ENCODE data around the gene ZNF70.
"Not testable (repeated sequence)": the region's sequence is repeated elsewhere in the genome, so short reads cannot be mapped to it uniquely, and the experiment has no call there.

Gene ZNF70

GRCh38 chr22:23756891-23757290, 6.0 kb upstream of the ZNF70 start:
- DNase-seq (ENCODE audit: low spot score), result no peak

- DNase-seq (ENCODE audit: low spot score), result no peak
These were observed 4.8 kb upstream of the ZNF70 start for GRCh38 chr22:23755711-23756110.

GRCh38 chr22:23754980-23755636, 4.2 kb upstream of the ZNF70 start:
- no peak for DNase-seq (ENCODE audit: low spot score)

GRCh38 chr22:23754220-23754919, 3.5 kb upstream of the ZNF70 start, which contains the start of gene VPREB3:
TSS of gene VPREB3 (minus strand) at chr22:23754425. CDS start at chr22:23754363, 62 bp downstream.
- no peak for DNase-seq (ENCODE audit: low spot score)

GRCh38 chr22:23753385-23753784, 2.5 kb upstream of the ZNF70 start:
- no peak for DNase-seq (ENCODE audit: low spot score)

GRCh38 chr22:23752750-23753149, 1.8 kb upstream of the ZNF70 start:
- no peak for DNase-seq (ENCODE audit: low spot score)

GRCh38 chr22:23752090-23752691, 1.3 kb upstream of the ZNF70 start:
- no peak for DNase-seq (ENCODE audit: low spot score)

- no peak for DNase-seq (ENCODE audit: low spot score)
These were observed 607 bp upstream of the ZNF70 start for GRCh38 chr22:23751441-23751996.

- no peak for DNase-seq (ENCODE audit: low spot score)
These were observed 572 bp downstream of the ZNF70 start for GRCh38 chr22:23750367-23750713.

- DNase-seq (ENCODE audit: low spot score), result no peak
These were observed 1.0 kb downstream of the ZNF70 start for GRCh38 chr22:23749841-23750301.

GRCh38 chr22:23745791-23746190, 5.1 kb downstream of the ZNF70 start:
- no peak for DNase-seq (ENCODE audit: low spot score)

- DNase-seq (ENCODE audit: low spot score), result no peak
These were observed 6.4 kb downstream of the ZNF70 start for GRCh38 chr22:23744485-23744884.

GRCh38 chr22:23744001-23744400, 6.9 kb downstream of the ZNF70 start:
- DNase-seq (ENCODE audit: low spot score), result no peak

- DNase-seq (ENCODE audit: low spot score), result no peak
These were observed 7.6 kb downstream of the ZNF70 start for GRCh38 chr22:23743303-23743705.

- DNase-seq (ENCODE audit: low spot score), result no peak
These were observed 8.2 kb downstream of the ZNF70 start for GRCh38 chr22:23742505-23743264.

- DNase-seq (ENCODE audit: low spot score), result no peak
These were observed 13.2 kb downstream of the ZNF70 start for GRCh38 chr22:23737696-23738095.

- DNase-seq (ENCODE audit: low spot score), result not testable (repeated sequence)
These were observed 22.8 kb downstream of the ZNF70 start for GRCh38 chr22:23728108-23728507.

GRCh38 chr22:23722724-23723123, 28.2 kb downstream of the ZNF70 start:
- no peak for DNase-seq (ENCODE audit: low spot score)

- DNase-seq (ENCODE audit: low spot score), result no peak
These were observed 28.8 kb downstream of the ZNF70 start for GRCh38 chr22:23722160-23722559.

GRCh38 chr22:23720855-23721254, 30.1 kb downstream of the ZNF70 start:
- DNase-seq (ENCODE audit: low spot score), result no peak

- no peak for DNase-seq (ENCODE audit: low spot score)
These were observed 32.3 kb downstream of the ZNF70 start for GRCh38 chr22:23718371-23719165.
